Stomach (tissue), 9 donors: ENCODE measurements around the gene EPG5. TPM values are rescaled to one million over a fixed set of nuclear protein-coding genes. Genes with fewer than 3 reads are reported as not detected.

ENCODE experiments used
- DNase-seq, 2 donors: peaks; one replicate each; pipeline versions ENCODE4 v3.0.0 to v3.0.0-alpha.2; 2013 to 2019
- H3K27ac ChIP-seq, 5 donors: fragments of 200-600 bp in 4 of 5; sonication (generic) in 4 of 5; one replicate each; pipeline ENCODE4 v1.5.1; 2013 to 2019; ENCODE audit warnings: mild to moderate bottlenecking in 1 of 5, moderate library complexity in 1 of 5
- H3K27me3 ChIP-seq, 3 donors: fragments of 200-600 bp; sonication (generic); one replicate each; pipeline ENCODE4 v1.5.1; 2017 to 2019; ENCODE audit warnings: mixed run types in 1 of 3
- H3K36me3 ChIP-seq, 4 donors: fragments of 200-600 bp; sonication (generic); 1 replicate in 3 of 4; 2 replicates in 1 of 4; pipeline ENCODE4 v1.5.1; 2016 to 2019
- H3K4me1 ChIP-seq, 4 donors: fragments of 200-600 bp; sonication (generic); one replicate each; pipeline ENCODE4 v1.5.1; 2016 to 2019
- H3K4me3 ChIP-seq, 4 donors: fragments of 200-600 bp; sonication (generic) in 3 of 4; one replicate each; pipeline ENCODE4 v1.5.1; 2016 to 2019; ENCODE audit warnings: mild to moderate bottlenecking in 1 of 4
- H3K9me3 ChIP-seq, 4 donors: fragments of 200-600 bp; sonication (generic); one replicate each; pipeline ENCODE4 v1.5.1; 2016 to 2019
- CTCF ChIP-seq, 7 experiments: fragments of 450-650 bp in 4 of 7; fragments of 200-600 bp in 3 of 7; sonication (generic) in 3 of 7; IDR thresholded peaks; one replicate each; pipeline ENCODE4 v1.5.1; 2016 to 2019; ENCODE audit warnings: antibody characterized with exemption in 7 of 7, control low read depth in 2 of 7, mild to moderate bottlenecking in 1 of 7
- EP300 ChIP-seq: sonication (generic); formaldehyde crosslinking; IDR thresholded peaks from one replicate; pipeline ENCODE4 v1.6.1; 2017; ENCODE audit warnings: antibody characterized with exemption
- POLR2A ChIP-seq, 4 donors: fragments of 450-650 bp; IDR thresholded peaks; one replicate each; pipeline ENCODE4 v1.6.1; 2016; ENCODE audit warnings: antibody characterized with exemption in 4 of 4, control low read depth in 2 of 4, mild to moderate bottlenecking in 1 of 4, moderate library complexity in 1 of 4
- POLR2AphosphoS5 ChIP-seq, 3 donors: sonication (generic); formaldehyde crosslinking; IDR thresholded peaks; one replicate each; pipeline ENCODE4 v1.6.1; 2016; ENCODE audit warnings: antibody characterized with exemption in 3 of 3
- WGBS, 5 donors: extraction: QIAGEN DNeasy Blood & Tissue Kit in 3 of 5; methylation state at CpG; one replicate each; pipeline versions ENCODE4 v1.1.5 to v1.1.7; 2013 to 2018; 5-methylcytosine and 5-hydroxymethylcytosine counted together
- intact Hi-C: fragments of 100-400 bp; cut with DNase I; formaldehyde crosslinking; loops from one replicate; pipeline ENCODE4 v1.15.1; 2023; ENCODE audit warnings: low total_unique reads
- polyA plus RNA-seq, 3 donors: library from polyadenylated mRNA; stranded (reverse); fragments of 200-250 nt; gene quantifications; one replicate each; pipeline ENCODE4 v1.2.3, GENCODE V29; 2013
- total RNA-seq, 5 donors: library from RNA; depleted of rRNA; stranded (reverse); fragments of >200 nt; gene quantifications; one replicate each; pipeline versions ENCODE4 v1.1.0 to v1.2.3, GENCODE V29; 2014 to 2016
- donor health status: healthy with polysubstance abuse.
- donor health status: Bipolar disorder and iron deficiency.
- donor health status: healthy.

EPG5 gene
- total and polyA plus RNA-seq, 8 donors, result 2.0 to 52.9 (median 17.7) TPM

DNA sequence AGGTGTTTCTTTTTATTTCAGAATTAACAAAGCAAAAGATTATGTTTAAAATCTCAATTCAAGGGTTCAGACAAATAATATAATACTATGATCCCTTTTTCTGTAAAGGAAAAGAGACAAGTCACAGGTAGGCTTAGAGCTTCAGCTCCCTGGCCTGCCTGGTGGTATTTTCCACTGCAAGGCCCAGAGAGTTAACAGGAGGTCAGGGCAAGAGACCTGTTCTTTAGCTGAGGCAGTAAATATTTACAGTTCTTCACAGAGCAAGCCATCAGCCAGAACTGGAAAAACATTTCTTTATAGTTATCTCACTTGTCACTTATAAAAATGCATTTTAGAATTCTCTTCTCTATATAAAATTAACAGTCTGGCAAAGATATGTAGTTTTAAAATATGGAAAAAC is 70.1 kb downstream of the EPG5 start:
- no peak for TF ChIP-seq POLR2A (IDR thresholded peaks at IDR 0.05)
- TF ChIP-seq POLR2AphosphoS5 (IDR thresholded peaks at IDR 0.05), result no peak
- TF ChIP-seq EP300, result no peak
- TF ChIP-seq CTCF (IDR thresholded peaks at IDR 0.05), result no peak
- peak overlapping the region in 1 of 5 donors; percentile 25 for H3K27ac ChIP-seq
- no peaks in the 10 kb centered on the region for H3K9me3 ChIP-seq
- H3K27me3 ChIP-seq, result no peaks in the 10 kb centered on the region
- intact Hi-C loops, result no loop called here
- H3K36me3 ChIP-seq, result peaks cover 35 to 91% (median 74%) of the 10 kb centered on the region in 4 donors
- peaks cover 0 to 17% (median 8%) of the 10 kb centered on the region in 4 donors for H3K4me1 ChIP-seq
- peak in 1 of 2 donors; percentile 39 for DNase-seq
- H3K4me3 ChIP-seq, result no peak overlapping the region

- intact Hi-C loops, result no loop called here
- WGBS, 5 donors, result 95 to 97% (median 95%) methylated on average over 7 of the region's 7 CpGs
- Histone ChIP-seq H3K27me3 (no peaks in the 10 kb centered on the region), H3K9me3 (no peaks in the 10 kb centered on the region), H3K36me3 (peaks cover 29 to 90% (median 69%) of the 10 kb centered on the region in 4 donors), H3K27ac (peak overlapping the region in 1 of 5 donors; percentile 25), H3K4me1 (peaks cover 0 to 17% (median 8%) of the 10 kb centered on the region in 4 donors), H3K4me3 (no peak overlapping the region)
- TF ChIP-seq POLR2AphosphoS5 (IDR thresholded peaks at IDR 0.05) (no peak), POLR2A (IDR thresholded peaks at IDR 0.05) (no peak), EP300 (no peak), CTCF (IDR thresholded peaks at IDR 0.05) (no peak)
- DNase-seq, result no peak
Measured at GRCh38 chr18:45896452-45896851, 70.7 kb downstream of the EPG5 start.

GRCh38 chr18:45895339-45895738 is 71.8 kb downstream of the EPG5 start:
- Histone ChIP-seq H3K27me3 (no peaks in the 10 kb centered on the region), H3K4me1 (peaks cover 0 to 17% (median 8%) of the 10 kb centered on the region in 4 donors), H3K4me3 (no peak overlapping the region), H3K27ac (no peak overlapping the region), H3K36me3 (peaks cover 18 to 79% (median 67%) of the 10 kb centered on the region in 4 donors), H3K9me3 (no peaks in the 10 kb centered on the region)
- DNase-seq, result no peak
- WGBS, 5 donors, result 34 to 76% (median 49%) methylated on average over 1 of the region's 1 CpG
- TF ChIP-seq POLR2A (IDR thresholded peaks at IDR 0.05) (no peak), EP300 (no peak), POLR2AphosphoS5 (IDR thresholded peaks at IDR 0.05) (no peak), CTCF (IDR thresholded peaks at IDR 0.05) (no peak)
- intact Hi-C loops, result no loop called here

DNA sequence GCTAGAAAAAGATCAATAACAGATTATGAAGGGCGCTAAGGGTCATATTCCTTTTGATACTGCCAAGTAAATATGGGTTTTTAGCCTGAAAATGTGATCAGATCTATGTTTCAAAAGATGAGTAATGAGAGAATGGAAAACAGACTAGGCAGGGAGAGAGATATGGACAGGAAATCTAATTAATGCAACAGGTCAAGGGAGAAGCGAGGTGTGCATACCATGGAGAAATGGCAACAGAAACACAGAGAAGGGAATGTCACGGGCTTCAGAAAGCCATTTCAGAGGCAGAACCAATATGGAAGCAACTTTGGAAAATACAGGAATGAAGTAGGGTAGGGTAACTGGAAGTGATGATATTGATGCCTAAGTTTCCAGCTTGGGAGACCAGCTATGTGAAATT is 72.3 kb downstream of the EPG5 start:
- TF ChIP-seq CTCF (IDR thresholded peaks at IDR 0.05) (no peak), POLR2A (IDR thresholded peaks at IDR 0.05) (no peak), POLR2AphosphoS5 (IDR thresholded peaks at IDR 0.05) (no peak), EP300 (no peak)
- DNase-seq, result no peak
- Histone ChIP-seq H3K36me3 (peaks cover 17 to 78% (median 67%) of the 10 kb centered on the region in 4 donors), H3K27me3 (no peaks in the 10 kb centered on the region), H3K27ac (no peak overlapping the region), H3K4me1 (peaks cover 0 to 17% (median 8%) of the 10 kb centered on the region in 4 donors), H3K9me3 (no peaks in the 10 kb centered on the region), H3K4me3 (no peak overlapping the region)
- 50 to 97% (median 91%) methylated on average over 2 to 3 of the region's 3 CpGs for WGBS, 5 donors
- intact Hi-C loops, result no loop called here
